Thoracic aorta (tissue), 2 donors: ENCODE results near the gene KCP. TPM values are rescaled to one million over a fixed set of nuclear protein-coding genes. Genes with fewer than 3 reads are reported as not detected.

Experiments
- ATAC-seq: fragments of 150-250 bp; one replicate; pipeline ENCODE4 v1.8.0; 2017; ENCODE audit warnings: low read depth; ENCODE audit not compliant: insufficient number of reproducible peaks, low FRiP score
- DNase-seq: peaks from one replicate; pipeline ENCODE4 v3.0.0-alpha.2; 2020; ENCODE audit warnings: low spot score
- H3K27ac ChIP-seq, 2 donors: fragments of 200-600 bp; sonication (generic); 1 replicate in 1 of 2; 2 replicates in 1 of 2; pipeline ENCODE4 v1.5.1; 2016; ENCODE audit warnings: mild to moderate bottlenecking in 2 of 2, moderate library complexity in 2 of 2
- H3K27me3 ChIP-seq: fragments of 200-600 bp; sonication (generic); replicated peaks from 2 replicates; pipeline ENCODE4 v1.6.0; 2016; ENCODE audit warnings: mild to moderate bottlenecking; ENCODE audit not compliant: insufficient read depth
- H3K36me3 ChIP-seq: fragments of 200-600 bp; sonication (generic); one replicate; pipeline ENCODE4 v1.5.1; 2016
- H3K4me1 ChIP-seq, 2 donors: fragments of 200-600 bp; sonication (generic); 1 replicate in 1 of 2; 2 replicates in 1 of 2; pipeline versions ENCODE4 v1.5.1 to v1.6.0; 2016; ENCODE audit warnings: low read depth in 2 of 2, mild to moderate bottlenecking in 1 of 2; ENCODE audit not compliant: control insufficient read depth in 1 of 2
- H3K4me3 ChIP-seq: fragments of 200-600 bp; sonication (generic); 2 replicates; pipeline ENCODE4 v1.5.1; 2016; ENCODE audit warnings: mild to moderate bottlenecking
- H3K9me3 ChIP-seq: fragments of 200-600 bp; sonication (generic); 2 replicates; pipeline ENCODE4 v1.5.1; 2016
- total RNA-seq, 2 donors: library from RNA; depleted of rRNA; stranded (reverse); fragments of >200 nt; gene quantifications; one replicate each; pipeline versions ENCODE4 v1.1.0 to v1.2.3, GENCODE V29; 2016
- TF ChIP-seq, protein P1 (sequence below): fragments of 200-600 bp; sonication (generic); IDR thresholded peaks from one replicate; pipeline ENCODE4 v1.5.1; 2019; ENCODE audit warnings: antibody characterized with exemption

The KCP gene
- total RNA-seq, 2 donors from 2014 or later = 0.81 to 2.0 TPM

DNA sequence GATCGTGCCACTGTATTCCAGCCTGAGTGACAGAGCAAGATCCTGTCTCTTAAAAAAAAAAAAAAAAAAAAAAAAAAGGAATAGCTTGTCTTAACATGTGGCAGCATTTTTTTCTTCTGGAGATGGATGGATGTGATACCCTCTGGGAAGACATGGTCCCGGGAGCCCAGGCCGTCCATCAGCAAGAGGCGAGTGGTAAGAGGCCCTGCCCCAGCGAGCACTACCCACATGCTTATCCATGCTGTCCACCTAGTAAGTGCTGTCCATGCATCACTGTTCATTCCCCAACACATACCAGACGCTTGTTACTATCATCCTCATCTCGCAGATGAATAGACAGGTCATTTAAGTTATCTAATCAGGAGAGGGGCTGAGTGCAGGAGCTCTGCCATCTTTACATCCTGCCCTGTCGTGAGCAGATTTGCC, 35.0 kb downstream of the KCP start:
- TF ChIP-seq, protein P1, sequence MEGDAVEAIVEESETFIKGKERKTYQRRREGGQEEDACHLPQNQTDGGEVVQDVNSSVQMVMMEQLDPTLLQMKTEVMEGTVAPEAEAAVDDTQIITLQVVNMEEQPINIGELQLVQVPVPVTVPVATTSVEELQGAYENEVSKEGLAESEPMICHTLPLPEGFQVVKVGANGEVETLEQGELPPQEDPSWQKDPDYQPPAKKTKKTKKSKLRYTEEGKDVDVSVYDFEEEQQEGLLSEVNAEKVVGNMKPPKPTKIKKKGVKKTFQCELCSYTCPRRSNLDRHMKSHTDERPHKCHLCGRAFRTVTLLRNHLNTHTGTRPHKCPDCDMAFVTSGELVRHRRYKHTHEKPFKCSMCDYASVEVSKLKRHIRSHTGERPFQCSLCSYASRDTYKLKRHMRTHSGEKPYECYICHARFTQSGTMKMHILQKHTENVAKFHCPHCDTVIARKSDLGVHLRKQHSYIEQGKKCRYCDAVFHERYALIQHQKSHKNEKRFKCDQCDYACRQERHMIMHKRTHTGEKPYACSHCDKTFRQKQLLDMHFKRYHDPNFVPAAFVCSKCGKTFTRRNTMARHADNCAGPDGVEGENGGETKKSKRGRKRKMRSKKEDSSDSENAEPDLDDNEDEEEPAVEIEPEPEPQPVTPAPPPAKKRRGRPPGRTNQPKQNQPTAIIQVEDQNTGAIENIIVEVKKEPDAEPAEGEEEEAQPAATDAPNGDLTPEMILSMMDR = no peak
- no peak overlapping the region for H3K4me3 ChIP-seq
- H3K27me3 ChIP-seq = no peaks in the 10 kb centered on the region
- DNase-seq (no peak), ATAC-seq (no peak)
- no peaks in the 10 kb centered on the region for H3K36me3 ChIP-seq
- H3K4me1 ChIP-seq = no peaks in the 10 kb centered on the region
- no peaks in the 10 kb centered on the region for H3K9me3 ChIP-seq
- H3K27ac ChIP-seq = no peak overlapping the region

DNA sequence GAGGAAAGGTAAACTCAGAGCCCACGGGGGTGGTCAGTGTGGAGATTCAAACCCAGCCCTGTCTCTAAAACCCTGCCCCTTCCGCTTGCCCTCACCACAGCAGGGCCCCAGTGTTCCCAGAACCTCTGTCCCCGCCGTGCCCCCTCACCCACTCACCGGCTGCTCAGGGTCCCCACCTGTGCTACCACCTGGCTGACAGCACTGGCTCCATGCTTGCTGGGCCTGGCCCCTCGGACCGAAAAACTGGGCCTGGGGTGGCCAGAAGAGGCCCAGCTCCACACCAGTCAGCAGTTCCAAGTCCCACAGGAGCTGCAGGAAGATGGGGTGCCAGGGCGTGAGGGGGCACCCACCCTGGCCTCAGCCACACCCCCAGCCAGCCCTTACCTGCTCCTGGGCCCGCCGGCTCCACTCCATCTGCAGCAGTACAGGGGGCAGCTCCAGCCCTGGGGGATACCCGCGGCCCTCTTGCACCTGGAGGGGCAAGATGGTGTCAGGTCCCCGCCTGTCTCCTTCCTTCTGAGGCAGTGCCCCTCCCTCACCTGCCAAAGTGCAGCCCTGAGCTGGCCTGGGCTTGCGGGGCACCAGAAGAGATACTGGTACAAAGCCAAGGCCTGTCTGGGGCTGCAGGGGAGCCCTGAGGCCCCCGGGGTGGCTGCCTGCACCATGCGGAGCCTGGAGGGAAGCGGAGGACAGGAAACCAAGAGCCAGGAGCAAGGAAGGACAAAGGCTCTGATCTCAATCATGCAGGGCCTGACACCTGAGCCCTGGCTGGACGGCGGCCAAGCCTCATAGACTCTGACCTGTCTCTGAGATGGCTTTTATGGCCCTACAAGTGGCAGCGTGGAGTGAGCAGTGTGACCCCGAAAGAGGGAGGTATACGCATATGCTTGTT, 36.1 kb downstream of the KCP start:
- H3K36me3 ChIP-seq = no peaks in the 10 kb centered on the region
- H3K9me3 ChIP-seq = no peaks in the 10 kb centered on the region
- H3K4me3 ChIP-seq = no peak overlapping the region
- no peak for ATAC-seq
- no peak for DNase-seq
- peaks cover 3 to 7% of the 10 kb centered on the region in 2 donors for H3K4me1 ChIP-seq
- TF ChIP-seq, protein P1 = no peak
- no peak overlapping the region for H3K27ac ChIP-seq
- no peaks in the 10 kb centered on the region for H3K27me3 ChIP-seq

DNA sequence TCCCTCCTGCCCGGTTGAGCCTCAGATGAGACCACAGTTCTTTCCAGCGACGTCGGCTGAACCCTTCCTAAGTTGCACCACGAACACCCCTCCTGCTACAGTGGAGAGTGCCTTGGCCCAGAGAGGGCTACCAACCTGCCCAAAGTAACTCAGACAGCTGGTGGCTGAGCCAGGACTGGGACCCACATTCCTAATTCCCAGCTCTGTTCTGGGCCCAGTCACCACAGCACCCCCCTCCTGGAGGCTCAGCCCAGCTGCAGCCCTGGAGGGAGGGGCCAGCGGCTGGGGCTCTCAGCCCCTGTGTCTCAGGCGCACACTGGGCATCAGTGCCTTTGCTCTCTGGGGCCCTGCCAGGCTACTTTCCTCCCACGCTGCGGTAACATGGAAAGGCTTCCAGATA, 37.3 kb downstream of the KCP start:
- Histone ChIP-seq H3K4me1 (peaks cover 3 to 16% of the 10 kb centered on the region in 2 donors), H3K9me3 (no peaks in the 10 kb centered on the region), H3K27ac (no peak overlapping the region), H3K4me3 (no peak overlapping the region), H3K27me3 (no peaks in the 10 kb centered on the region), H3K36me3 (no peaks in the 10 kb centered on the region)
- TF ChIP-seq, protein P1 = no peak
- DNase-seq (no peak), ATAC-seq (no peak)

DNA sequence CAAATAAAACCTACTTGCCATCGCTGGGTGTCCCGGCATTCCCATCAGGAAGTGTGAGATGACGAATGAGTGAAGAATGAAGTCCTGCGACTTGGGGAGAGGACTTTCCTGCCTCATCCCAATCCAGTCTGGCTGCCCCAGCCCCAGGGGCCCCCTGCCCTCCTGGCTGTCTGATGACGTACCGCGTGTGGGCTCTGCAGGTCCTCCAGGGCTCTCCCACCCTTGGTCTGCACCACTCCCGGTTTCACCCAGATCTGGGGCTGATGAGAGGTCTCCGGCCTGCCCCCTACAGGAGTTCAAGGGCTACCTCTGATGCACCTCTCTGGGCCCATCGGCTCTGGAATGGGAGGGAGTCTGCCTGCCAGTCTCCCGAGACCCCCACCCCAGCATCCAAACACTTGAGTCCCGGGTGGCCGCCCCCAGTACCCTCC, 38.1 kb downstream of the KCP start:
- H3K27ac ChIP-seq = no peak overlapping the region
- TF ChIP-seq, protein P1 = no peak
- H3K4me3 ChIP-seq = no peak overlapping the region
- no peak for ATAC-seq
- no peaks in the 10 kb centered on the region for H3K9me3 ChIP-seq
- H3K36me3 ChIP-seq = no peaks in the 10 kb centered on the region
- peaks cover 3 to 16% of the 10 kb centered on the region in 2 donors for H3K4me1 ChIP-seq
- no peaks in the 10 kb centered on the region for H3K27me3 ChIP-seq
- DNase-seq = no peak

DNA sequence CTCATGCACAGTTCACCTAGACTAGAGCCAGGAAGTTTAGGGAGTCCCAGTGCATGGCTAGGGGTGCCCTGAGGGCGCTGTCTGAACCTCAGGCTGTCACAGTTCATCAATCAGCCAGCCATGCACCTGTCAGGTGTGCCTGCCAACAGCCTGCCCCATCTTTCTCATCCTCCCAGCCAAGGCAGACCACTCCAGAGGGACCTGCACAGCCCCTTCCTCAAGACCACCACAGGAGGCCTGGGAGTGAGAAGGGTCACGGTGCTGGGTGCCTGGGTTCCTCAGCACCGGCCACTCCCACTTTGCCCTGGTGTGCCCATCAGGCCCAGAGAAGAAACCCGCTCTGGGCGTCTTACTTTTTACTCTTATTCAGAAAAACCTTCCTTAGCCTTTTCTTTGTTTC, 39.5 kb downstream of the KCP start:
- no peak overlapping the region for H3K27ac ChIP-seq
- DNase-seq (no peak), ATAC-seq (no peak)
- H3K4me3 ChIP-seq = no peak overlapping the region
- peaks cover 3 to 16% of the 10 kb centered on the region in 2 donors for H3K4me1 ChIP-seq
- H3K36me3 ChIP-seq = peaks cover 2% of the 10 kb centered on the region
- no peaks in the 10 kb centered on the region for H3K27me3 ChIP-seq
- H3K9me3 ChIP-seq = no peaks in the 10 kb centered on the region
- TF ChIP-seq, protein P1 = no peak
